HG03175 (cell line): ENCODE results near the gene NOS3.

Experiments
- ATAC-seq: cut with Tn5 transposase; IDR thresholded peaks from one replicate; pipeline ENCODE4 v1.9.1; 2021; ENCODE audit warnings: mild to moderate bottlenecking, moderate library complexity; ENCODE audit not compliant: unreplicated experiment

NOS3 gene

GRCh38 chr7:151053751-151054150 is 62.9 kb downstream of the NOS3 start:
- no peak for ATAC-seq

DNA sequence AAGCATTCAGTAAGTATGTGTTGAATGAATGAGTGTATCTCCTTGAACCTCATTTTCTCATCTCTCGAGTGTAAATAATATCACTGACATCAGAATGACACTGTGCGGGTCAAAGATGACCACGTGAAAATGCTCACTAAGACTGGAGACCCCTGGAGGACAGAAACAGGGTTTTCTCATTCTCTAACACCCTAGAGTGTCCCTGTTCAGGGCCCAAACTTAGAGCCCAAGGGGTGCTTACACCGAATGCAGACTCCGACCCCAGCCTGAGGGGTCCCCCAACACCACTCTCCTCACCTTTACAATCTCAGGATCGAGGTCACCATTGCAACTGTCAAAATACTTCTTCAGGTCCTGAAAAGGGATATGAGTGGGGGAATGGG is 65.5 kb downstream of the NOS3 start:
- no peak for ATAC-seq

GRCh38 chr7:151056666-151057505 is 66.1 kb downstream of the NOS3 start:
- ATAC-seq: no peak

- peak; percentile 8 for ATAC-seq
Measured at GRCh38 chr7:151057506-151057988, 66.7 kb downstream of the NOS3 start, which contains the start of gene CDK5. Gene CDK5 (minus strand): TSS chr7:151057897. CDS start chr7:151057848, 49 bp downstream.

DNA sequence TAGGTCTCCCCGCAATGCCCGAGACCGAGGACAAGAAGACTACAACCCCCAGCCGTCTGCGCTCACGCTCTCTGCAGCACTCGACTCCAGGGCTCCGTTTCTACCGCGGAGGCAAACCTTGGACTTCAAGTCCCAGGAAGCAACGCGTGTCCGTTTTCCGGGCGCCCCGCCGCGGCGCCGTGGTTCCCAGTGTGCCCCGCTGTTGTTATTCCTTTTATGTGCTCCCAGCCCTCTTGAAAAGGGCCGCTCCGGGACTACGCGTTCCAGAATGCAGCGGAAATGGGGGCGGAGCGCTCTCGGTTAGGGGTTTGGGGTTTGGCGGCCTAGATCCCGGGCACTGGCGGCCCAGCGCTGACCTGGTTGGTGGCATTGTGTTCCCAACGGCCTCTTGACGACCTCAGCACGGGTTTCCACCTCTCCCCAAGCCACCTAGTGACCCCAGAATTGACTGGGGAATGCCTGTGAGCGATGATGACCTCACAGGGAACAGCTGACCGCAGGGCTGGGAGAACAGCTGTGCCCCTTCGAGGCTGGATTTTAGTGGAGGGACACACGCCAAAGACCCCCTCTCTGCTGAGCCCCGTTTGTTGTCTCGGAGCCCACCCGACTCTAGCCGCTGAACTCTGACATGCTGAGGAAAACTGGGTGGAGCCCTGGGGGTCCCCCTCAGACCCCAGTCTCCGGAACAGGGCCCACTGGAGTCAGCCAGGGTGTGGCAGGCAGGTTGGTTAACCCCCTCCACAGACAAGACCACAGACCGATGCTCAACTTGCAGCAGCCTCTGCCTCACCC is 67.4 kb downstream of the NOS3 start:
- ATAC-seq: peak; percentile 89

DNA sequence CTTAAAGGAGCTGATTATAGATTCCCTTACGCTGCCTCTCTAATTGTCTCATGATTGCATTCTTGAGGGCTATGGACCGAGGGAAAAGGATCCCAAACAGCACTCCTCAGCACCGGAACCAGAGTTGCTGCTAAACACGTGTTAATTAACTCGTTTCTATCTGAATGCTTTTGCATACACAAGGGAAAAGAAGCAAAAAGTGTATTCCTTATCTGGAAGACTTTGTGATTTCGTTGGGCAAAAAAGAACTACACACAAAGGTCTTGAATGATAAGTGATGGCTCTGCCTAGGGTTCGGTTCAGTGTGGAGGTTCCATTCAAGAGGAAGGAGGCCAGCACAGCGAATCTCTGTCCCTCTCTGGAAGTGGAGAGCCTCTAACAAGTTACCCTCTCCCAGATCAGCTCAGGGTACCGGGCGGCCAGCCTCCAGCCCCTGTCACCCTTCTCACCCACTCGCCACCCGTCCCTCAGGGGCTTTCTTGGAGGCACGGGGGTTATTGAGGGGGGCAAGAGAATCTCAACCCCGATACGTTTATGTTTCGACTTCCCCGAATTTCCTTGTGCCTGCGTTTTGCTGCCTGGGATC is 68.1 kb downstream of the NOS3 start:
- no peak for ATAC-seq

DNA sequence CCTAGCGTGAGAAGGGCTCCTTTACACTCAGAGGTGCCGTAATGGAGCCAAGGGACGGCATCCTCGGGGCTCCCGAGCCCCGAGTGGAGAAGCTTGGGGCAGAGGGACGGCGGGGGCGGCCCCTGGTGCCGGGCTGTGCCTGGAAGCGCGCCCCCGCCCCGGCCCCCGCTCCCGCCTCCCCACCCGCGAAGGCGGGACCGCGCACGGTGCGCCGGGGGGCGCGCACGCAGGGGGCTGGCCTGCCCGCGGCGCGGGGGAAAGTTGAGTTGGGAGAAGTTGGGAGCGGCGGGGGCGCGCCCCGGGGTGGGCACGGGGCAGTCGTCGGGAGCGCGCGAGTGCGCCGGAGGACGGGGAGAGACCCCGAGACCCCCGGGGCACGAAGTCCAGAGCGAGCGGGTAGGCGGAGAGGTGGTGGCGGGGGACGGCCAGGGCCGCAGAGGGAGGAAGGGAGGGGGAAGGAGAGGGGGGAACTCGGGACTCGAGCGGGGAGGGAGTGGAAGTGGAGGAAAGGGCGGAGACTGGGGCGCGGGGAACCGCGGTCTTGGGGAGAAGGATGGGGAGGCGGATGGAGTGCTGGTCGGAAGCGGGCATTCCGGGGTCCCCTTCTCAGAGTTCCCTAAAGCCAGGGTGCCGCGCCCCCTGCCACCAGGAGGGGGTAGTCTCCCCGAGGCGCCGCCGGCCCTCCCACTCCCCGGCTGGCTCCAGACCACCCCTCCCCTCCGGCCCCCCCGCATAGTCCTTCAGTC is 68.7 kb downstream of the NOS3 start, which contains the start of gene SLC4A2:
SLC4A2 (plus strand) TSS at position 223 of the 746 bp plus-strand sequence. CDS start 2,399 bp downstream, outside the sequence.
- ATAC-seq: peak; percentile 31

DNA sequence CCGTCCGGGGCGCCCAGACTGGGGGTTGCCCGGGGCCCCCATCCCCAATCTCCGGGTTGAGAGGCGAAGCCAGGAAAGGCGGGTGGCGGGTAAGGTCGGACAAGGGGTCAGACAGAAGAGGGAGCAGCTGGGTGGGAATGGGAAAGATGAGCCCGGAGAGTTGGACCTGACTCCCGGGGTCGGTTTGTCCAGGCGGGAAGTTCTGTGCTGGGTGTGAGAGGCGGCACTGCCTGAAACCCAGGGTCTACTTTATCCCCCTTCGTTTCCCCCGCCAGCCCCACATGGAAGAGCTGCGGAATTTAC is 69.2 kb downstream of the NOS3 start:
- no peak for ATAC-seq

- no peak for ATAC-seq
Measured at GRCh38 chr7:151060416-151061212, 69.8 kb downstream of the NOS3 start.

GRCh38 chr7:151061213-151062110 is 70.6 kb downstream of the NOS3 start:
- no peak for ATAC-seq

DNA sequence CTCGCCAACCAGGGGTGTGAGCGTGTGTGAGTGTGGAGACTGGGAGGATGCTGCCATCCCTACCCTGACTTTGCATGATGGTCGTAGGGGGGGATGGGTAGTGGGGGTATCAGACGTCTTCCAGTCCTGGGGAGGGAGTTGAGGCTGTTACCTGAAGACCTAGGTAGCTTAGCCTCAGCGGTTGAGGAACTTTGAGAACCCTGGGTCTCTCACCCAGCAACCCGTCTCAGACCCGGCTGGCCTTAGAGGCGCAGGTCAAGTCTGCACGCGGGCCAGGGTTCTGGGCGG is 71.2 kb downstream of the NOS3 start:
- no peak for ATAC-seq

DNA sequence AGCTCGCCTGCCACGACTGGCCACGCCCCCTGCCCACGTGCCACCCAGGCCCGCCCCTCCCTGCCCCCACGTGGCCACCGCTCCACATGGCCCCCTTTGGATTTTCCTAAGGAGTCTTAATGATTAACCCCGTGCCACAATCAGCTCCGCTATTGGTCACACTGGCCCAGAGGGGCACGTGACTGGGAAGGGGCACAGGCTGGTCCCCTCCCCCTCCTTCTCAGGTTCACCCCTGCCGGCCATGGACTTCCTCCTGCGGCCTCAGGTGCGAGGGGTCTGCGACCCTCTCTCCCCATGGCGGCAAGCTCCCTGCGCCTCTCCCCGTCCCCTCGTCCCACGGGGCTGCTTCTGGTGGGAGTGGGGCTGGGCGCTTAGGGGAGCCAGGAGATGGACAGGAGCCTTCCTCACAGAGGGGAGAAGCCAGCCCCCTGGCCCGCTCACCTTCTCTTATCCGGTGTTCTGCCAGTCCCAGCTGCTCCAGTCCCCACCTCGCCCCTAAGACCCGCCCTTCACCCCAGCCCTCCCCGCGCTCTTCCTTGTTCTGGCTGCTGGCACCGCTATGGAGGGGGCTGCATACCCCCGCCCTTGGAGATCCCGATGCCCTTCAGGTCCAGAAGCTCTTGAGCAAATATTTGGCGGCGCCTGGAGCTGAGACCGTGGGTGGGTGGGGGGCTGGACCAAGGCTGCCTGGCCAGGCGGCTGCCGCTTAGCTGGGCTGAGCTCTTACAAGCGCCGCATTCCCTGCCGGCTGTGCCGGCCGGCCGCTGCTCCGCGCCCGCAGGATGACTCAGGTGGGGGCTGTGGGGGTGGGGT is 71.8 kb downstream of the NOS3 start:
- ATAC-seq: no peak

GRCh38 chr7:151063212-151063561 is 72.4 kb downstream of the NOS3 start:
- ATAC-seq: no peak
